ENCODE data around the gene BTRC. TPM values are rescaled to one million over a fixed set of nuclear protein-coding genes. Genes with fewer than 3 reads are reported as not detected.

The BTRC gene
- total and polyA plus RNA-seq, 7 donors = 2.4 to 32.6 (median 9.4) TPM

- Histone ChIP-seq H3K4me1 (no peaks in the 10 kb centered on the region), H3K27ac (no peak overlapping the region), H3K36me3 (no peaks in the 10 kb centered on the region), H3K4me3 (no peak overlapping the region), H3K27me3 (no peaks in the 10 kb centered on the region), H3K9me3 (no peaks in the 10 kb centered on the region)
- intact Hi-C loops (cut with DNase I) = no loop called here
- DNase-seq = no peak
- 93% methylated on average over 1 of the region's 1 CpG for WGBS, 2 donors
- TF ChIP-seq EP300 (IDR thresholded peaks at IDR 0.05) (no peak), POLR2A (IDR thresholded peaks at IDR 0.05) (no peak), POLR2AphosphoS5 (IDR thresholded peaks at IDR 0.05) (no peak), CTCF (IDR thresholded peaks at IDR 0.05) (no peak)
Measured at GRCh38 chr10:101494650-101495049, 140.7 kb downstream of the BTRC start.

GRCh38 chr10:101495324-101495925 lies 141.5 kb downstream of the BTRC start:
- H3K36me3 ChIP-seq = no peaks in the 10 kb centered on the region
- no peak overlapping the region for H3K27ac ChIP-seq
- H3K9me3 ChIP-seq = no peaks in the 10 kb centered on the region
- no peak overlapping the region for H3K4me3 ChIP-seq
- H3K4me1 ChIP-seq = no peaks in the 10 kb centered on the region
- no peak for DNase-seq
- intact Hi-C loops (cut with DNase I) = no loop called here
- no peak for TF ChIP-seq CTCF (IDR thresholded peaks at IDR 0.05)
- no peak for TF ChIP-seq POLR2A (IDR thresholded peaks at IDR 0.05)
- TF ChIP-seq EP300 (IDR thresholded peaks at IDR 0.05) = no peak
- TF ChIP-seq POLR2AphosphoS5 (IDR thresholded peaks at IDR 0.05) = no peak
- WGBS, 2 donors = 56 to 71% methylated on average over 4 of the region's 4 CpGs
- no peaks in the 10 kb centered on the region for H3K27me3 ChIP-seq

GRCh38 chr10:101504438-101504837 lies 150.5 kb downstream of the BTRC start:
- intact Hi-C loops (cut with DNase I) = no loop called here
- no peak for TF ChIP-seq POLR2AphosphoS5 (IDR thresholded peaks at IDR 0.05)
- TF ChIP-seq EP300 (IDR thresholded peaks at IDR 0.05) = no peak
- no peak for TF ChIP-seq CTCF (IDR thresholded peaks at IDR 0.05)
- no peak for TF ChIP-seq POLR2A (IDR thresholded peaks at IDR 0.05)
- Histone ChIP-seq H3K4me3 (no peak overlapping the region), H3K4me1 (peaks cover 0 to 13% (median 4%) of the 10 kb centered on the region in 4 donors), H3K9me3 (no peaks in the 10 kb centered on the region), H3K27ac (no peak overlapping the region), H3K27me3 (no peaks in the 10 kb centered on the region), H3K36me3 (no peaks in the 10 kb centered on the region)
- no peak for DNase-seq
- WGBS, 2 donors = 93 to 94% methylated on average over 1 to 2 of the region's 2 CpGs

- no peak for TF ChIP-seq EP300 (IDR thresholded peaks at IDR 0.05)
Measured at GRCh38 chr10:101506829-101507661, 153.1 kb downstream of the BTRC start.

GRCh38 chr10:101507828-101508227 lies 153.9 kb downstream of the BTRC start:
- peaks cover 0 to 21% (median 10%) of the 10 kb centered on the region in 4 donors for H3K4me1 ChIP-seq
- TF ChIP-seq CTCF (IDR thresholded peaks at IDR 0.05) = no peak
- TF ChIP-seq POLR2A (IDR thresholded peaks at IDR 0.05) = no peak
- no peak for TF ChIP-seq POLR2AphosphoS5 (IDR thresholded peaks at IDR 0.05)
- no peak for TF ChIP-seq EP300 (IDR thresholded peaks at IDR 0.05)
- no peak overlapping the region for H3K4me3 ChIP-seq
- no peak for DNase-seq
- H3K27ac ChIP-seq = no peak overlapping the region
- no peaks in the 10 kb centered on the region for H3K36me3 ChIP-seq
- no peaks in the 10 kb centered on the region for H3K27me3 ChIP-seq
- no peaks in the 10 kb centered on the region for H3K9me3 ChIP-seq
- intact Hi-C loops (cut with DNase I) = no loop called here

More at GRCh38 chr10:101506829-101507661, 153.1 kb downstream of the BTRC start:
- 86 to 92% methylated on average over 11 of the region's 11 CpGs for WGBS, 2 donors
- intact Hi-C loops (cut with DNase I) = no loop called here
- no peak for DNase-seq
- no peak overlapping the region for H3K27ac ChIP-seq
- peaks cover 0 to 13% (median 4%) of the 10 kb centered on the region in 4 donors for H3K4me1 ChIP-seq
- H3K27me3 ChIP-seq = no peaks in the 10 kb centered on the region
- no peaks in the 10 kb centered on the region for H3K9me3 ChIP-seq
- H3K4me3 ChIP-seq = no peak overlapping the region
- H3K36me3 ChIP-seq = no peaks in the 10 kb centered on the region

All from sigmoid colon (tissue), 7 donors.